GM18873 (cell line): ENCODE measurements around the gene ALDOC.
"Not testable (repeated sequence)": the region's sequence is repeated elsewhere in the genome, so short reads cannot be mapped to it uniquely, and the experiment has no call there.

ENCODE experiments used
- ATAC-seq: cut with Tn5 transposase; IDR thresholded peaks from one replicate; pipeline ENCODE4 v1.9.1; 2021; ENCODE audit warnings: mild to moderate bottlenecking, moderate library complexity, moderate number of reproducible peaks; ENCODE audit not compliant: unreplicated experiment, low FRiP score

Gene ALDOC

GRCh38 chr17:28576758-28577465 lies at the start of gene ALDOC:
Gene ALDOC (minus strand): TSS chr17:28576895. CDS start chr17:28575532, 1,363 bp downstream.
- ATAC-seq: peak; percentile 68

- no peak for ATAC-seq
Measured at GRCh38 chr17:28624148-28624547, 47.5 kb upstream of the ALDOC start.

- no peak for ATAC-seq
Measured at GRCh38 chr17:28623696-28624095, 47.0 kb upstream of the ALDOC start.

DNA sequence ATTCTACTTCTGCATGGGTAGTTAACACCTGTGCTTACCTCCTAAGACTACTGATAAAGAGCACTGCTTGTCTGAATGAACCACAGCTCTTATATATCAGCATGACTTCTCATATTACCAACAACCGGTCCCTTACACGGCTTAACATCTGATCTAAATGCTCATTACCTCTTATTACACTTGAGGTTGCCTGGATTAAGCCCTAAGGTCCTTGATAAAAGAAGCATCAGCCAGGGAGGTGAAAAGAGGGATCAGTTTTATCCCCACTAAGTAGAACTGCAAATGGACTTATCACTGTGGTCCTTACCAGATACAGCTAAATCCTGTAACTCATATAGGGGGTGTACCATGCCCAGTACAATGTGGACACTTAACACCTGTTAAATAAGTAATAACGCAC lies 45.5 kb upstream of the ALDOC start:
- ATAC-seq: no peak

GRCh38 chr17:28620010-28620409 lies 43.3 kb upstream of the ALDOC start:
- ATAC-seq: no peak

- no peak for ATAC-seq
Measured at GRCh38 chr17:28618464-28618863, 41.8 kb upstream of the ALDOC start.

DNA sequence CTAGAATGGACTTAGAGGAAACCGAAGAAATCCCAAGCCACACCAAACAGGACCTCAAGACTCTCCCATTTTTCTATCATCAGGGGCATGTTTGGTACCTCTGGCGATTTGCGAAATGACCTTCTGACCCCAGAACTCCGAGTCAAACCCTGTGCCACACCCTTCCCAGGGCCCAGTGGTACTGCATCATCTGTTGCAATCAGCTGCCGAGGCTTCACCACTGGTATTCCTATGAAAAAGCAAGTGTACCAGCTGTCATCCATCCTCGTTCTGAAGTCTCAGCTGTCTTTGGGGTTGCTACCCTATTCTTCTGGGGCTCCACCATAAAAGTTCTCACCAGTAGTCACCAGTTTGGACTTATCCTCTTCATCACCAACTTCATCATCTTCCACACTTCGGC lies 39.6 kb upstream of the ALDOC start:
- no peak for ATAC-seq

GRCh38 chr17:28615260-28615940 lies 38.7 kb upstream of the ALDOC start:
- ATAC-seq: no peak

- no peak for ATAC-seq
Measured at GRCh38 chr17:28613931-28614381, 37.3 kb upstream of the ALDOC start, which contains the start of gene RSKR. Gene RSKR (minus strand): TSS chr17:28614185. CDS start chr17:28614161, 24 bp downstream.

DNA sequence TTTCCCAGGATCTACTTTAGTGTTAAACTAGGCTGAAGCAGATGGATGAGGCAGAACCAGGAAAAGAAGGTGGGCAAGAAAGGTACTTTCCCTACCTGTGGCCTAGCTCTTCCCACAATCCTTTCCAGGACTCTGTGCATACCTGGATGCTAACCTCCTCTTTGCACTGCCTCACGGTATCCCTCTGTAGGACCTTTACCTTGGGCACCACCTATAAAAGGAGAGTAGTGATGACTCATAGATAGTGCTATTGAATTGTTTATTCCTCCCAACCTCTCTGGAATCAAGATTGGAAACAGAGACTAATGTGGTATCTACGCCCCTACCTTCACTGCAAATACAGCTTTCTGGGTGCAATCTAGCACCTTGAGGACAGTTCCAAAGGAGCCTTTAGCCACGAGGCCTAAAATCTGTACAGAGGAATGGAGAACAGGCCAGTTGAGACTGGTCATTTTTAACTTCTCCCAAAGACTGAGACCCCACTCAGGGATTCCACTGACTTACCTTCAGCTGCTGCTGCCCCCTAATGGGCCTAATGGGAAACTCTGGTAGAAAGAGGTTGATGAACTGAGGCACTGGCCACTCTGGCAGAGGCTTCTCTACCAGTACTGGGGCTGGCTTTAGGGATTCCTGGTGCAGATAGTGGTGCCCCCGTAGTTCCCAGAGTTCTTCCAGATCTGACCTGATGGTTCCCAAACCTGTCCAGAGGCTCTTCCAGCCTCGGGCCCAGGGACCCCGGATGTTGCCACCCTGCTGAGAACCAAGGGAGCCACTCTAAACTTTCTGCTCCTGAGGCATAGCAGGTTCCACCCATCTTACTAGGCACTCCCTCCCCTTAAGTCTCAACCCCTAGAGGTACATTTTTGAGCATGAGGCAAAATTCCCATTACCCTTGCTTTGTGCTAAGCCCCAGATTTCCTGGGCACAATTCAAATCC lies 36.5 kb upstream of the ALDOC start:
- no peak for ATAC-seq

GRCh38 chr17:28612531-28612930 lies 35.8 kb upstream of the ALDOC start:
- no peak for ATAC-seq

GRCh38 chr17:28610376-28610775 lies 33.7 kb upstream of the ALDOC start:
- no peak for ATAC-seq

DNA sequence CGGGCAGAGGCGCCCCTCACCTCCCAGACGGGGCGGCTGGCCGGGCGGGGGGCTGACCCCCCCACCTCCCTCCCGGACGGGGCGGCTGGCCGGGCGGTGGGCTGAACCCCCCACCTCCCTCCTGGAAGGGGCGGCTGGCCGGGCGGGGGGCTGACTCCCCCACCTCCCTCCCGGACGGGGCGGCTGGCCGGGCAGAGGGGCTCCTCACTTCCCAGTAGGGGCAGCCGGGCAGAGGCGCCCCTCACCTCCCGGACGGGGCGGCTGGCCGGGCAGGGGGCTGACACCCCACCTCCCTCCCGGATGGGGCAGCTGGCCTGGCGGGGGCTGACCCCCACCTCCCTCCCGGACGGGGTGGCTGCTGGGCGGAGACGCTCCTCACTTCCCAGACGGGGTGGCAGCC lies 27.3 kb upstream of the ALDOC start:
- ATAC-seq: not testable (repeated sequence)

DNA sequence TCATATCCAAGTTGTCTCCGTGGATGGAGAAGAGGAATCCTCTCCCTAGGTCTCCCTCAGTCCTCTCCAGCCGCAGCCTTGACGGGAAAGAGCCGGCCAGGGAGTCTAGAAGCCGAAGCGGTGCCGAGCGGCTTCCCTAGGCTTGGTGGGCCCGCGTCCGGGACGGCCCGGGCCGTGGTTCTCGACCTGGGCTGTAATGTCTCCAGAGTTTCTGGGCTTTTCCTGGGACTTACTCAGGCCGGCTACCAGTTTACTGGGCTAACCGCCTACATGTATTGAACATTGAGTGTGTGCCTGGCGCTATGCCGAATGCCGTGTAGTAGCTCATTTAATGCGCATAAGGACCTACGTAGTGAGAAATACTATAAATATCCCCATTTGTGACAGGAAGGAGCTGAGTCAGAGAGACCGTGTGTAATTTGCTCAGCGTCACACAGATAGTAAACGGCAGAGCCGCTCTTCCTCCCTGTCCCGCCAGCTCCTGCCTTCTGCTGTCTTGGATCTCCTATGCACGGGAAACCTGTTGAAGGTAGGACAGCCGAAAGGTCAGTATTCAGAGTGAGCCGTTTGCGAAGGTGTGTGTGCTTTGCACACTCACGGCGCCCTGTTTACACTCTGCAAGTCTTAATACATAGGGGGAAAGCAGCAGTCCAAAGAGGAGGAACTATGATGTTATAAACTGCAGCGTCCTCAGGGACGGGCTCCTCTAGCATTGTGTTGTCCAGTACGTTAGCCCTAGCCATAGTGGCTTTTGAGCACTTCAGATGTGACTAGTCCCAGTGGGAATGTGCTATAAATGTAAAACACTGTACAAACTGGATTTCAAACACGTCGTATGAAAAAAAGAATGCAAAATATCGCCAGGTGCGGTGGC lies 22.9 kb upstream of the ALDOC start:
- ATAC-seq: peak; percentile 38

GRCh38 chr17:28598799-28599310 lies 22.2 kb upstream of the ALDOC start, which contains the start of gene SPAG5:
Gene SPAG5 (minus strand): TSS chr17:28599025. CDS start chr17:28598946, 79 bp downstream.
- peak; percentile 59 for ATAC-seq

- ATAC-seq: no peak
Measured at GRCh38 chr17:28598389-28598788, 21.7 kb upstream of the ALDOC start.

DNA sequence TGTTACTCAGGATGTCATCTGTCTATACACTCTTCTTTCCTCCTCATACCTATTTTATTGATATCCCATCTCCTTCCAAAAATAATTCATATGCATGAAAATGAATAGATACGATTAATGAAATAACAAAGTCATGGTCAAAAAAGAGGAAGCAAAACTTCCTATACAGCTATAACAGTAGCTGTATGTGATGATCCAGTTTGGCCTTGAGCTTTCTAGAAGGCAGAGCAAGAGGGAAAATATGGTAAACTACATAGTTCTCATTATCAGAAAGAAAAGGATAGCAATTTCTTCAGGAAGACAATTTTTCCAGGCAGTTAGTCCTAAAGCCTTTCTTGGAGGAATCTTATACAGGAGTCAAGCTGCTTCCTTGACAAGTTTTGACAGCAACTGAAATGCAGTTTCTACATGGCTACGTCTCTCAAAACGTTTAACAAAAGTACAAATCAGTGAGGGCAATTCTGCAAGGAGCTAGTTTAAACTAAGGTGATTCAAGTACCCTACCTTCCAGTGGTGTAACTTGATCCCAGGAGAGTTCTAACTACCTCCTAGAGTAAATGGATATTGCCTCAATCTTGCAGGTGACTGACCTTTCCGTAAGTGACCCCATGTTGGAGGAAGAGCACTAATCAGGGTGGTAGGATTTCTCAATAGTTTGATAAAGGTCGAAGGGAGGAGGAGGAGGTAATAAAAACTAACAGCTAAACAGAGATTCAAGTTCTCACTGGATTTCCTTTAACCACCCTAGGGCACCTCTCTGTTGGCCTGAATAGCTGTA lies 21.1 kb upstream of the ALDOC start:
- no peak for ATAC-seq

GRCh38 chr17:28592260-28592659 lies 15.6 kb upstream of the ALDOC start:
- ATAC-seq: no peak

- ATAC-seq: no peak
Measured at GRCh38 chr17:28585851-28586250, 9.2 kb upstream of the ALDOC start.
